Measurements from ENCODE around the gene MVB12A. TPM values are rescaled to one million over a fixed set of nuclear protein-coding genes. Genes with fewer than 3 reads are reported as not detected.

Gene MVB12A
- total RNA-seq, 2 experiments from 2014 or later, result 57.3 to 65.1 TPM

DNA sequence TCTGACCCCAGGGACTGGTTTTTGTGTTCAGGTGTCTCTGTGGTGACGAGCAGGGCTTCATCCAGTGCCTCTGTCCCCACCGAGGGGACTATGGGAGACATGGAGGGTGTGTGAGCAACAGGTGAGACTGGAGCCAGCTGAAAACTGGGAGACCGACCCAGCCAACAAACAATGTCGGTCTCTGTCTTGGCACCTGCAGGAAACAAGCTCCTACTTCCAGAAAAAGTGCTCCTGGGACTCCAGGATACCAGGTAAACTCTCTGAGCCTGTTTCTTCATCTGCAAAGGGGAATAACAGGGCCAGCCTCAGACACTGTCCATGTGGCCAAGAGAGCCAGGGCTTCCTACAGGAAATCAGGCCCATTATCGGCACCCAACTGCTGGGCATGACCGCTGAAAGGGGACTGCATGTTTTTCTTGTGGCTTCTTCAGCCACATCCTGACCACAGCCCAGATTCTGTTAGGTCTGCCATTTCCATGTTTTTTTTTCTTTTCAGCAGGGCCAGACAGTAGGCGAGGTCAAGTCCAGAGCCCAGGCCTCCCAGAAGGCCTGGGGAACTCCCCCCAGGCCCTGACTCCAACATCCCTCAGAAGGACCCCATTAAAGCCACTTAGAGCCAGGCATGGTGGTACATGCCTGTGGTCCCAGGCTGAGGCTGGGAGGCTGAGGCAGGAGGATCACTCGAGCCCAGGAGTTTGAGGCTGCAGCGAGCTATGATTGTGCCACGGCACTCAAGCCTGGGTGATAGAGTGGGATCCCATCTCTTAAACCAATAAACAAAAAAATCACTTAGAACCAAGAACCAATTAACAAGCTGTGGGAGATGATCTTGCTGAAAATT is 13.6 kb upstream of the MVB12A start:
- H3K4me1 ChIP-seq (ENCODE audit: insufficient read depth, low read length, poor library complexity, severe bottlenecking), result peaks cover 33% of the 10 kb centered on the region
- no peak overlapping the region; the same call in 1 of the 2 replicates for H2AFZ ChIP-seq (ENCODE audit: low read length)
- intact Hi-C loops (cut with micrococcal nuclease; ENCODE audit: unreplicated experiment), result loop anchor here (5.0 kb wide), 2 partner anchors 61 to 106 kb away; partner anchors contain the start of gene PGLS

DNA sequence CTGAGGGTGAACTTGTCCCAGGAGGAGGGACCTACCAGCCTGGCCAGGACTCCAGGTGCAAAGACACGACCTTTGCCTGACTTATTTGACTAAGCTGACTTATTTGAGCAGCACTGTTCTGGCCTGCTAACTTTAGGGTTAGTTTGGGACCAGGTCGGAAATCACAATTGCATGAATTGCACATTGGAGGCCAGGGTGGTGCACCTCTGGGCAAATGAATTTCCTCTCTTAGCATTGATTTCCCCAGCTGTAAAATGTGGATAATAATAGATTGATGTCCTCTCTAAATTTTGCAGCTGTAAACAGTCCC is 13.0 kb upstream of the MVB12A start:
- peak; percentile 68 for DNase-seq (ENCODE audit: low spot score)
- CTCF ChIA-PET (ENCODE audit: unreplicated experiment), result no interaction called here
- Histone ChIP-seq H4K20me1 (ENCODE audit: insufficient read depth, low read length) (0 out of 2 replicates have a peak, but pooled peaks cover 3% of the 10 kb centered on the region), H3K79me2 (ENCODE audit: insufficient read depth, low read depth, low read length) (peaks cover 76% of the 10 kb centered on the region), H3K27ac (ENCODE audit: low read depth, low read length, poor library complexity, severe bottlenecking) (peak overlapping the region; percentile 93), H3K36me3 (ENCODE audit: insufficient read depth, low read length) (peaks cover 28% of the 10 kb centered on the region), H3K4me2 (ENCODE audit: low read length) (peak overlapping the region; percentile 86), H3K9me2 (ENCODE audit: insufficient read depth, low read length) (no peaks in the 10 kb centered on the region), H3K9me3 (ENCODE audit: low read length) (no peaks in the 10 kb centered on the region), H3K4me1 (ENCODE audit: insufficient read depth, low read length, poor library complexity, severe bottlenecking) (peaks cover 39% of the 10 kb centered on the region), H2AFZ (ENCODE audit: low read length) (no peak overlapping the region), H3K4me3 (ENCODE audit: low read depth, low read length, poor library complexity, severe bottlenecking) (peak overlapping the region; percentile 90)
- POLR2A ChIA-PET, result interaction anchor here (0.6 to 2.5 kb wide), 4 partner anchors 11 to 199 kb away, joined by 3 to 13 read pairs (median 4); partner anchors contain the start of gene MVB12A
- intact Hi-C loops (cut with micrococcal nuclease; ENCODE audit: unreplicated experiment), result loop anchor here (5.0 kb wide), 2 partner anchors 60 to 105 kb away; partner anchors contain the start of gene PGLS
- BruUV-seq (replicated peaks), result no TSS peak
- TF ChIP-seq EZH2phosphoT487 (IDR thresholded peaks at IDR 0.05; ENCODE audit: borderline replicate concordance, low read depth, low read length), result no peak
- TF ChIP-seq, protein P1, sequence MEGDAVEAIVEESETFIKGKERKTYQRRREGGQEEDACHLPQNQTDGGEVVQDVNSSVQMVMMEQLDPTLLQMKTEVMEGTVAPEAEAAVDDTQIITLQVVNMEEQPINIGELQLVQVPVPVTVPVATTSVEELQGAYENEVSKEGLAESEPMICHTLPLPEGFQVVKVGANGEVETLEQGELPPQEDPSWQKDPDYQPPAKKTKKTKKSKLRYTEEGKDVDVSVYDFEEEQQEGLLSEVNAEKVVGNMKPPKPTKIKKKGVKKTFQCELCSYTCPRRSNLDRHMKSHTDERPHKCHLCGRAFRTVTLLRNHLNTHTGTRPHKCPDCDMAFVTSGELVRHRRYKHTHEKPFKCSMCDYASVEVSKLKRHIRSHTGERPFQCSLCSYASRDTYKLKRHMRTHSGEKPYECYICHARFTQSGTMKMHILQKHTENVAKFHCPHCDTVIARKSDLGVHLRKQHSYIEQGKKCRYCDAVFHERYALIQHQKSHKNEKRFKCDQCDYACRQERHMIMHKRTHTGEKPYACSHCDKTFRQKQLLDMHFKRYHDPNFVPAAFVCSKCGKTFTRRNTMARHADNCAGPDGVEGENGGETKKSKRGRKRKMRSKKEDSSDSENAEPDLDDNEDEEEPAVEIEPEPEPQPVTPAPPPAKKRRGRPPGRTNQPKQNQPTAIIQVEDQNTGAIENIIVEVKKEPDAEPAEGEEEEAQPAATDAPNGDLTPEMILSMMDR (conservative IDR thresholded peaks at IDR 0.05; ENCODE audit: low read length), result no peak

More for the DNA sequence above, 13.6 kb upstream of the MVB12A start:
- ChIA-PET CTCF (ENCODE audit: unreplicated experiment) (no interaction called here), POLR2A (interaction anchor here (0.6 to 2.5 kb wide), 10 partner anchors 11 to 1084 kb away, joined by 3 to 13 read pairs (median 3); partner anchors contain the start of genes MRPL34, MVB12A and SLC27A1)
- TF ChIP-seq EZH2phosphoT487 (IDR thresholded peaks at IDR 0.05; ENCODE audit: borderline replicate concordance, low read depth, low read length), result no peak
- TF ChIP-seq, protein P1 (conservative IDR thresholded peaks at IDR 0.05; ENCODE audit: low read length), result no peak
- Histone ChIP-seq H4K20me1 (ENCODE audit: insufficient read depth, low read length) (0 out of 2 replicates have a peak, but pooled peaks cover 3% of the 10 kb centered on the region), H3K79me2 (ENCODE audit: insufficient read depth, low read depth, low read length) (peaks cover 71% of the 10 kb centered on the region), H3K4me2 (ENCODE audit: low read length) (peak overlapping the region; percentile 86), H3K9me3 (ENCODE audit: low read length) (no peaks in the 10 kb centered on the region), H3K4me3 (ENCODE audit: low read depth, low read length, poor library complexity, severe bottlenecking) (peak overlapping the region; percentile 90), H3K9me2 (ENCODE audit: insufficient read depth, low read length) (no peaks in the 10 kb centered on the region), H3K36me3 (ENCODE audit: insufficient read depth, low read length) (peaks cover 28% of the 10 kb centered on the region), H3K27ac (ENCODE audit: low read depth, low read length, poor library complexity, severe bottlenecking) (peak overlapping the region; percentile 93)
- DNase-seq (ENCODE audit: low spot score), result no peak
- BruUV-seq (replicated peaks), result no TSS peak
